ENCODE results near the gene PSMB11. TPM values are rescaled to one million over a fixed set of nuclear protein-coding genes. Genes with fewer than 3 reads are reported as not detected.
A peak's percentile ranks its signal among the peaks of the same experiment; 100 is the strongest.

PSMB11 gene
- total RNA-seq, 1 experiment from 2014 or later: not detected

- TF ChIP-seq RAD21 (IDR thresholded peaks at IDR 0.05; ENCODE audit: low read depth): peak; percentile 53
- peak; percentile 45 to 79 (median 62); a peak in 5 of 6 replicates for TF ChIP-seq CTCF (IDR thresholded peaks at IDR 0.05 in 2 of 3, conservative IDR thresholded peaks at IDR 0.05 in 1 of 3; ENCODE audit: borderline replicate concordance in 1 of 3, insufficient read depth in 1 of 3, low read depth in 2 of 3, low read length in 2 of 3)
- no peak for TF ChIP-seq EGR1 (IDR thresholded peaks at IDR 0.05; ENCODE audit: low read depth)
- no peak for TF ChIP-seq EZH2phosphoT487 (IDR thresholded peaks at IDR 0.05; ENCODE audit: borderline replicate concordance)
- TF ChIP-seq POLR2A (IDR thresholded peaks at IDR 0.05; ENCODE audit: borderline replicate concordance, extremely low read depth, insufficient read depth, insufficient read length): no peak
- TF ChIP-seq JUND (IDR thresholded peaks at IDR 0.05): no peak
- TF ChIP-seq ATF3 (IDR thresholded peaks at IDR 0.05): no peak
- H3K27me3 ChIP-seq (ENCODE audit: insufficient read depth, low read length): no peaks in the 10 kb centered on the region
- H3K79me2 ChIP-seq (ENCODE audit: insufficient read depth, low read length): peaks cover 21% of the 10 kb centered on the region; the same call in 1 of the 2 replicates
- H2AFZ ChIP-seq (ENCODE audit: low read depth, low read length, poor library complexity, severe bottlenecking): no peak overlapping the region
- no peak overlapping the region for H3K4me3 ChIP-seq (replicated peaks in 1 of 2; ENCODE audit: low read depth in 1 of 2, low read length in 2 of 2)
- no peak overlapping the region; the same call in 1 of the 2 replicates for H3K27ac ChIP-seq (ENCODE audit: low read depth, low read length)
- H3K9me2 ChIP-seq (ENCODE audit: insufficient read depth): no peaks in the 10 kb centered on the region
- DNase-seq (ENCODE audit: low read depth, low spot score): no peak
- peaks cover 63 to 66% of the 10 kb centered on the region in 2 experiments for H3K36me3 ChIP-seq (ENCODE audit: control insufficient read depth in 1 of 2, insufficient read depth in 2 of 2, low read length in 2 of 2)
- ChIA-PET CTCF (interaction anchor here (0.5 to 3.6 kb wide), 13 partner anchors 8 to 303 kb away, joined by 3 to 51 read pairs (median 5); partner anchors contain the start of genes ACIN1 and C14orf119), POLR2A (interaction anchor here (2.9 kb wide), 1 partner anchor 18 kb away, joined by 19 read pairs; the partner anchor contains the start of genes ACIN1 and C14orf119), RAD21 (ENCODE audit: low non-redundant PET in 1 of 2, low total read pairs in 2 of 2, uncharacterized antibody in 2 of 2, unreplicated experiment in 2 of 2) (interaction anchor here in 1 of 2 experiments (1.1 kb wide), 1 partner anchor 44 kb away, joined by 3 read pairs; no protein-coding TSS in a partner anchor)
- BruUV-seq (replicated peaks): no TSS peak
- H3K9me3 ChIP-seq (ENCODE audit: control insufficient read depth in 1 of 2, insufficient read depth in 1 of 2, low read depth in 1 of 2, low read length in 2 of 2): no peaks in the 10 kb centered on the region
- intact Hi-C loops (cut with micrococcal nuclease): loop anchor here (1.0 kb wide), 1 partner anchor 110 kb away; no protein-coding TSS in a partner anchor
- H4K20me1 ChIP-seq (ENCODE audit: insufficient read depth): no peaks in the 10 kb centered on the region
- H3K9ac ChIP-seq (ENCODE audit: low read length): no peak overlapping the region
- H3K4me2 ChIP-seq (ENCODE audit: low read length): no peak overlapping the region
- peak; percentile 49 for ATAC-seq
- peaks cover 21 to 54% of the 10 kb centered on the region in 2 experiments for H3K4me1 ChIP-seq (ENCODE audit: control insufficient read depth in 1 of 2, insufficient read depth in 2 of 2, low read length in 2 of 2)
Observed at GRCh38 chr14:23076785-23077408, 34.9 kb downstream of the PSMB11 start.
